Stimulated activated CD8-positive, alpha-beta memory T cell treated with anti-CD3 and anti-CD28 coated beads, Interleukin-2, amount 100 ng/mL, for 1 hour (primary cell): ENCODE data around the gene AANAT.
A peak's percentile ranks its signal among the peaks of the same experiment; 100 is the strongest.

Experiments used
- DNase-seq, 2 donors: peaks; one replicate each; pipeline ENCODE4 v3.0.0-alpha.2; 2020; ENCODE audit warnings: low read depth in 2 of 2

Gene AANAT

GRCh38 chr17:76490112-76490710 is 22.8 kb downstream of the AANAT start:
- DNase-seq: no peak

GRCh38 chr17:76491271-76492122 is 24.1 kb downstream of the AANAT start:
- DNase-seq: no peak

- no peak for DNase-seq
These were observed 25.0 kb downstream of the AANAT start for GRCh38 chr17:76492123-76492988.

- DNase-seq: no peak
These were observed 25.6 kb downstream of the AANAT start for GRCh38 chr17:76492989-76493501.

GRCh38 chr17:76493505-76494167 is 26.2 kb downstream of the AANAT start:
- DNase-seq: no peak

GRCh38 chr17:76495663-76496400 is 28.4 kb downstream of the AANAT start:
- DNase-seq: no peak

GRCh38 chr17:76496464-76496863 is 29.1 kb downstream of the AANAT start:
- DNase-seq: no peak

- no peak for DNase-seq
These were observed 30.2 kb downstream of the AANAT start for GRCh38 chr17:76497699-76497978.

GRCh38 chr17:76497979-76498875 is 30.8 kb downstream of the AANAT start:
- no peak for DNase-seq

GRCh38 chr17:76498876-76499251 is 31.5 kb downstream of the AANAT start:
- no peak for DNase-seq

GRCh38 chr17:76499267-76499667 is 31.9 kb downstream of the AANAT start:
- DNase-seq: no peak

- DNase-seq: no peak
These were observed 32.8 kb downstream of the AANAT start for GRCh38 chr17:76500074-76500746.

- no peak for DNase-seq
These were observed 33.3 kb downstream of the AANAT start for GRCh38 chr17:76500747-76501017.

- peak; percentile 94 to 98 for DNase-seq
These were observed 33.8 kb downstream of the AANAT start, which contains the start of gene RHBDF2 for GRCh38 chr17:76501018-76501826. TSS of gene RHBDF2 (minus strand) at chr17:76501423. CDS start at chr17:76481524, 19,899 bp downstream.

GRCh38 chr17:76501827-76502307 is 34.5 kb downstream of the AANAT start:
- no peak for DNase-seq

GRCh38 chr17:76502341-76503211 is 35.2 kb downstream of the AANAT start:
- DNase-seq: no peak

GRCh38 chr17:76504117-76504516 is 36.7 kb downstream of the AANAT start:
- no peak for DNase-seq
